Left ventricle myocardium inferior (tissue), 1 donor: Measurements from ENCODE around the gene CHRM1. TPM values are rescaled to one million over a fixed set of nuclear protein-coding genes. Genes with fewer than 3 reads are reported as not detected.
"Not testable (repeated sequence)": the region's sequence is repeated elsewhere in the genome, so short reads cannot be mapped to it uniquely, and the experiment has no call there.

ENCODE experiments used
- DNase-seq: peaks from one replicate; pipeline ENCODE4 v3.0.0-alpha.2; 2020
- H3K27ac ChIP-seq: fragments of 200-600 bp; replicated peaks from 2 replicates; pipeline ENCODE4 v1.8.0; 2021
- H3K27me3 ChIP-seq: fragments of 200-600 bp; 2 replicates; pipeline ENCODE4 v1.8.0; 2021; ENCODE audit warnings: low read depth
- H3K36me3 ChIP-seq: fragments of 200-600 bp; 2 replicates; pipeline ENCODE4 v1.8.0; 2021
- H3K4me1 ChIP-seq: fragments of 200-600 bp; 2 replicates; pipeline ENCODE4 v1.8.0; 2021
- H3K4me3 ChIP-seq: fragments of 200-600 bp; 2 replicates; pipeline ENCODE4 v1.8.0; 2021; ENCODE audit warnings: mild to moderate bottlenecking, moderate library complexity
- H3K9me3 ChIP-seq: fragments of 200-600 bp; replicated peaks from 2 replicates; pipeline ENCODE4 v1.8.0; 2021
- CTCF ChIP-seq: fragments of 200-600 bp; IDR thresholded peaks from 2 replicates; pipeline ENCODE4 v1.8.0; 2021; ENCODE audit warnings: antibody characterized with exemption, mild to moderate bottlenecking, borderline replicate concordance
- intact Hi-C: fragments of 100-400 bp; cut with micrococcal nuclease; formaldehyde crosslinking; loops from one replicate; pipeline ENCODE4 v1.11.0; 2022
- total RNA-seq: library from RNA; stranded (reverse); fragmentation: NEBNext Ultra II Directional; extraction: Animal tissue kit (Norgen Biotek cat#: 25700); gene quantifications from one replicate; pipeline ENCODE4 v1.2.1, GENCODE V29; 2021
- donor health status: DM: no; HTN: yes; CAD: no; lungs with severe emphysema.

The CHRM1 gene
- total RNA-seq, 1 donor from 2014 or later = not detected

- H3K4me3 ChIP-seq = no peak overlapping the region
- no peak for DNase-seq
- intact Hi-C loops = loop anchor here (5.0 kb wide), 1 partner anchor 74 kb away; the partner anchor contains the start of gene TMEM179B
- no peaks in the 10 kb centered on the region for H3K9me3 ChIP-seq
- H3K27me3 ChIP-seq = no peaks in the 10 kb centered on the region
- H3K36me3 ChIP-seq = no peaks in the 10 kb centered on the region
- no peak overlapping the region for H3K27ac ChIP-seq
- H3K4me1 ChIP-seq = peaks cover 8% of the 10 kb centered on the region
- TF ChIP-seq CTCF = no peak
Observed at GRCh38 chr11:62860835-62861563, 60.2 kb downstream of the CHRM1 start.

GRCh38 chr11:62859281-62859703, 61.9 kb downstream of the CHRM1 start:
- H3K4me3 ChIP-seq, H3K27ac ChIP-seq, H3K9me3 ChIP-seq, DNase-seq, H3K27me3 ChIP-seq, H3K36me3 ChIP-seq, intact Hi-C loops: not testable (repeated sequence)
- peaks cover 21% of the 10 kb centered on the region for H3K4me1 ChIP-seq

Other genes with a start within 250 kb of the CHRM1 start
- 6.9 TPM for gene UQCC3, start 249.7 kb downstream of the CHRM1 start, total RNA-seq
- 2.1 TPM for gene LBHD1, start 249.1 kb downstream of the CHRM1 start, total RNA-seq
- 82.3 TPM for gene UBXN1, start 242.3 kb downstream of the CHRM1 start, total RNA-seq
- gene LRRN4CL, start 231.8 kb downstream of the CHRM1 start, total RNA-seq = 2.7 TPM
- gene BSCL2, start 213.9 kb downstream of the CHRM1 start, total RNA-seq = 18.4 TPM
- gene GNG3, start 213.7 kb downstream of the CHRM1 start, total RNA-seq = not detected
- 37.6 TPM for gene HNRNPUL2, start 193.9 kb downstream of the CHRM1 start, total RNA-seq
- gene TTC9C, start 192.9 kb downstream of the CHRM1 start, total RNA-seq = 12.9 TPM
- 9.5 TPM for gene ZBTB3, start 167.2 kb downstream of the CHRM1 start, total RNA-seq
- gene POLR2G, start 159.8 kb downstream of the CHRM1 start, total RNA-seq = 43.4 TPM
- gene TAF6L, start 150.0 kb downstream of the CHRM1 start, total RNA-seq = 8.0 TPM
- 20.5 TPM for gene TMEM179B, start 134.0 kb downstream of the CHRM1 start, total RNA-seq
- 24.1 TPM for gene TMEM223, start 129.4 kb downstream of the CHRM1 start, total RNA-seq
- 43.2 TPM for gene NXF1, start 115.9 kb downstream of the CHRM1 start, total RNA-seq
- 16.7 TPM for gene STX5, start 89.3 kb downstream of the CHRM1 start, total RNA-seq
- gene TEX54, start 88.5 kb downstream of the CHRM1 start, total RNA-seq = not detected
- gene WDR74, start 81.8 kb downstream of the CHRM1 start, total RNA-seq = 24.3 TPM
- 35.0 TPM for gene SLC3A2, start 40.5 kb downstream of the CHRM1 start, total RNA-seq
- not detected for gene SLC22A6, start 63.6 kb upstream of the CHRM1 start, total RNA-seq
- not detected for gene SLC22A8, start 94.5 kb upstream of the CHRM1 start, total RNA-seq
- not detected for gene SLC22A24, start 222.9 kb upstream of the CHRM1 start, total RNA-seq